Liver (tissue), 9 donors: Measurements from ENCODE around the gene MB21D2. TPM values are rescaled to one million over a fixed set of nuclear protein-coding genes. Genes with fewer than 3 reads are reported as not detected.

Experiments
- DNase-seq: peaks from one replicate; pipeline ENCODE4 v3.0.0-alpha.2; 2017; ENCODE audit warnings: low spot score
- H3K27ac ChIP-seq, 2 donors: one replicate each; pipeline ENCODE4 v1.7.0; 2013; ENCODE audit warnings: inconsistent platforms in 2 of 2, low read length in 2 of 2, control low read depth in 1 of 2, low read depth in 1 of 2, mild to moderate bottlenecking in 1 of 2
- H3K27me3 ChIP-seq, 4 donors: one replicate each; pipeline versions ENCODE4 v1.6.1 to v1.7.0; 2013; ENCODE audit warnings: low read length in 3 of 4, inconsistent platforms in 1 of 4, mild to moderate bottlenecking in 1 of 4, moderate library complexity in 1 of 4; ENCODE audit not compliant: control insufficient read depth in 4 of 4, insufficient read depth in 4 of 4
- H3K36me3 ChIP-seq, 4 donors: one replicate each; pipeline versions ENCODE4 v1.6.1 to v1.7.0; 2013; ENCODE audit warnings: low read length in 3 of 4, mild to moderate bottlenecking in 3 of 4, low read depth in 1 of 4, moderate library complexity in 1 of 4; ENCODE audit not compliant: control insufficient read depth in 4 of 4, insufficient read depth in 3 of 4
- H3K4me1 ChIP-seq, 4 donors: one replicate each; pipeline versions ENCODE4 v1.6.1 to v1.7.0; 2013; ENCODE audit warnings: low read length in 3 of 4, mild to moderate bottlenecking in 3 of 4, moderate library complexity in 1 of 4; ENCODE audit not compliant: control insufficient read depth in 4 of 4, insufficient read depth in 4 of 4
- H3K4me3 ChIP-seq, 3 donors: one replicate each; pipeline versions ENCODE4 v1.6.1 to v1.7.0; 2013; ENCODE audit warnings: low read length in 3 of 3, control low read depth in 1 of 3, low read depth in 1 of 3, mild to moderate bottlenecking in 1 of 3
- H3K9ac ChIP-seq, 2 donors: one replicate each; pipeline ENCODE4 v1.7.0; 2013; ENCODE audit warnings: low read length in 2 of 2, mild to moderate bottlenecking in 2 of 2, moderate library complexity in 2 of 2, control low read depth in 1 of 2, low read depth in 1 of 2
- H3K9me3 ChIP-seq, 4 donors: one replicate each; pipeline versions ENCODE4 v1.6.1 to v1.7.0; 2013; ENCODE audit warnings: low read length in 3 of 4; ENCODE audit not compliant: control insufficient read depth in 4 of 4
- ATF3 ChIP-seq: IDR thresholded peaks from 2 replicates; pipeline ENCODE4 v1.6.1; 2016; ENCODE audit warnings: antibody characterized with exemption
- CTCF ChIP-seq: fragments of 150-350 bp; IDR thresholded peaks from 2 replicates; pipeline ENCODE4 v1.5.1; 2017; ENCODE audit warnings: improper control_type of control experiment, low read depth, low read length; ENCODE audit not compliant: missing input control
- EGR1 ChIP-seq, 2 donors: IDR thresholded peaks; 2 replicates each; pipeline ENCODE4 v1.6.1; 2016 to 2018; ENCODE audit warnings: antibody characterized with exemption in 2 of 2, low read depth in 2 of 2
- FOXA1 ChIP-seq: IDR thresholded peaks from 2 replicates; pipeline ENCODE4 v1.6.1; 2016; ENCODE audit warnings: antibody characterized with exemption
- FOXA2 ChIP-seq: IDR thresholded peaks from 2 replicates; pipeline ENCODE4 v1.6.1; 2016; ENCODE audit warnings: antibody characterized with exemption
- GABPA ChIP-seq, 2 donors: IDR thresholded peaks in 1 of 2; conservative IDR thresholded peaks in 1 of 2; 2 replicates each; pipeline ENCODE4 v1.6.1; 2016; ENCODE audit warnings: antibody characterized with exemption in 2 of 2, mild to moderate bottlenecking in 1 of 2, moderate library complexity in 1 of 2
- HNF4A ChIP-seq, 2 donors: conservative IDR thresholded peaks; 2 replicates each; pipeline ENCODE4 v1.6.1; 2016; ENCODE audit warnings: antibody characterized with exemption in 2 of 2, mild to moderate bottlenecking in 2 of 2
- HNF4G ChIP-seq: IDR thresholded peaks from 2 replicates; pipeline ENCODE4 v1.6.1; 2016; ENCODE audit warnings: antibody characterized with exemption
- JUND ChIP-seq, 2 donors: IDR thresholded peaks; 2 replicates each; pipeline ENCODE4 v1.6.1; 2016; ENCODE audit warnings: antibody characterized with exemption in 2 of 2
- MAX ChIP-seq: IDR thresholded peaks from 2 replicates; pipeline ENCODE4 v1.6.1; 2016; ENCODE audit warnings: antibody characterized with exemption
- NR2F2 ChIP-seq: IDR thresholded peaks from 2 replicates; pipeline ENCODE4 v1.6.1; 2016; ENCODE audit warnings: antibody characterized with exemption
- RAD21 ChIP-seq, 2 donors: IDR thresholded peaks; 2 replicates each; pipeline ENCODE4 v1.6.1; 2016; ENCODE audit warnings: antibody characterized with exemption in 2 of 2, mild to moderate bottlenecking in 2 of 2
- REST ChIP-seq: IDR thresholded peaks from 2 replicates; pipeline ENCODE4 v1.6.1; 2016; ENCODE audit warnings: antibody characterized with exemption, mild to moderate bottlenecking
- RXRA ChIP-seq, 2 donors: IDR thresholded peaks; 2 replicates each; pipeline ENCODE4 v1.6.1; 2017 to 2018; ENCODE audit warnings: antibody characterized with exemption in 2 of 2, mild to moderate bottlenecking in 1 of 2
- SP1 ChIP-seq: IDR thresholded peaks from 2 replicates; pipeline ENCODE4 v1.6.1; 2018; ENCODE audit warnings: antibody characterized with exemption, mild to moderate bottlenecking
- TAF1 ChIP-seq: conservative IDR thresholded peaks from 2 replicates; pipeline ENCODE4 v1.6.1; 2016; ENCODE audit warnings: antibody characterized with exemption, mild to moderate bottlenecking
- YY1 ChIP-seq: IDR thresholded peaks from 2 replicates; pipeline ENCODE4 v1.6.1; 2016; ENCODE audit warnings: antibody characterized with exemption, mild to moderate bottlenecking
- ZBTB33 ChIP-seq: IDR thresholded peaks from 2 replicates; pipeline ENCODE4 v1.6.1; 2016; ENCODE audit warnings: antibody characterized with exemption
- WGBS: extraction: QIAGEN DNeasy Blood & Tissue Kit; methylation state at CpG from one replicate; pipeline ENCODE4 v1.1.7; 2013; 5-methylcytosine and 5-hydroxymethylcytosine counted together
- polyA plus RNA-seq, 2 donors: library from polyadenylated mRNA; stranded (reverse) in 1 of 2; unstranded in 1 of 2; fragments of 200-250 nt in 1 of 2; fragments of >200 nt in 1 of 2; fragmentation: Nextera tagmentation in 1 of 2; extraction: Ambion mirVana in 1 of 2; gene quantifications; one replicate each; pipeline versions ENCODE4 v1.2.1 to v1.2.3, GENCODE V29; 2013 to 2015
- total RNA-seq, 2 donors: library from RNA; depleted of rRNA; stranded (reverse); fragments of >200 nt; gene quantifications; one replicate each; pipeline ENCODE4 v1.2.3, GENCODE V29; 2014
- donor health status: healthy.
- donor health status: healthy.
- donor health status: healthy.
- donor health status: healthy.
- donor health status: healthy.

MB21D2 gene
- total and polyA plus RNA-seq, 4 donors, result 0.13 to 1.9 (median 0.46) TPM

- Histone ChIP-seq H3K4me1 (peaks cover 2 to 13% (median 12%) of the 10 kb centered on the region in 4 donors), H3K27ac (no peak overlapping the region), H3K27me3 (peaks cover 0 to 15% (median 0%) of the 10 kb centered on the region in 4 donors), H3K9ac (no peak overlapping the region), H3K36me3 (no peaks in the 10 kb centered on the region), H3K4me3 (no peak overlapping the region), H3K9me3 (no peaks in the 10 kb centered on the region)
- 63% methylated on average over 3 of the region's 3 CpGs for WGBS
- no peak for TF ChIP-seq HNF4G
- TF ChIP-seq ZBTB33, result no peak
- TF ChIP-seq FOXA2, result no peak
- no peak for TF ChIP-seq SP1
- no peak for TF ChIP-seq TAF1
- no peak for TF ChIP-seq JUND (IDR thresholded peaks at IDR 0.05)
- no peak for TF ChIP-seq RAD21 (IDR thresholded peaks at IDR 0.05)
- no peak for TF ChIP-seq MAX
- no peak for TF ChIP-seq NR2F2
- TF ChIP-seq REST, result no peak
- TF ChIP-seq FOXA1, result no peak
- no peak for TF ChIP-seq EGR1 (IDR thresholded peaks at IDR 0.05; ENCODE audit: low read depth in 2 of 2)
- TF ChIP-seq RXRA (IDR thresholded peaks at IDR 0.05), result no peak
- no peak for DNase-seq
Observed at GRCh38 chr3:192847941-192848340, 69.7 kb downstream of the MB21D2 start.

- WGBS, result 87% methylated on average over 4 of the region's 4 CpGs
- Histone ChIP-seq H3K36me3 (no peaks in the 10 kb centered on the region), H3K27ac (no peak overlapping the region), H3K27me3 (peaks cover 0 to 14% (median 7%) of the 10 kb centered on the region in 4 donors), H3K9ac (no peak overlapping the region), H3K4me1 (no peaks in the 10 kb centered on the region), H3K9me3 (no peaks in the 10 kb centered on the region), H3K4me3 (no peak overlapping the region)
- TF ChIP-seq HNF4G (no peak), FOXA2 (no peak), JUND (IDR thresholded peaks at IDR 0.05) (no peak), TAF1 (no peak), ZBTB33 (no peak), CTCF (no peak), MAX (no peak), EGR1 (IDR thresholded peaks at IDR 0.05; ENCODE audit: low read depth in 2 of 2) (no peak), RXRA (IDR thresholded peaks at IDR 0.05) (no peak), ATF3 (no peak), REST (no peak), NR2F2 (no peak), FOXA1 (no peak), HNF4A (conservative IDR thresholded peaks at IDR 0.05) (no peak), GABPA (IDR thresholded peaks at IDR 0.05 in 1 of 2, conservative IDR thresholded peaks at IDR 0.05 in 1 of 2) (no peak), YY1 (no peak)
- no peak for DNase-seq
Observed at GRCh38 chr3:192845526-192845855, 72.2 kb downstream of the MB21D2 start.
